Kidney tubule cell (primary cell): ENCODE measurements around the gene RAD51B.

Source experiments
- DNase-seq: peaks from one replicate; pipeline ENCODE4 v3.0.0-alpha.2; 2018; ENCODE audit warnings: low spot score

Gene RAD51B

GRCh38 chr14:68511129-68512047, 691.8 kb downstream of the RAD51B start:
- DNase-seq, result no peak

- DNase-seq, result no peak
These were observed 692.5 kb downstream of the RAD51B start for GRCh38 chr14:68512088-68512487.

GRCh38 chr14:68513137-68513536, 693.6 kb downstream of the RAD51B start:
- no peak for DNase-seq

DNA sequence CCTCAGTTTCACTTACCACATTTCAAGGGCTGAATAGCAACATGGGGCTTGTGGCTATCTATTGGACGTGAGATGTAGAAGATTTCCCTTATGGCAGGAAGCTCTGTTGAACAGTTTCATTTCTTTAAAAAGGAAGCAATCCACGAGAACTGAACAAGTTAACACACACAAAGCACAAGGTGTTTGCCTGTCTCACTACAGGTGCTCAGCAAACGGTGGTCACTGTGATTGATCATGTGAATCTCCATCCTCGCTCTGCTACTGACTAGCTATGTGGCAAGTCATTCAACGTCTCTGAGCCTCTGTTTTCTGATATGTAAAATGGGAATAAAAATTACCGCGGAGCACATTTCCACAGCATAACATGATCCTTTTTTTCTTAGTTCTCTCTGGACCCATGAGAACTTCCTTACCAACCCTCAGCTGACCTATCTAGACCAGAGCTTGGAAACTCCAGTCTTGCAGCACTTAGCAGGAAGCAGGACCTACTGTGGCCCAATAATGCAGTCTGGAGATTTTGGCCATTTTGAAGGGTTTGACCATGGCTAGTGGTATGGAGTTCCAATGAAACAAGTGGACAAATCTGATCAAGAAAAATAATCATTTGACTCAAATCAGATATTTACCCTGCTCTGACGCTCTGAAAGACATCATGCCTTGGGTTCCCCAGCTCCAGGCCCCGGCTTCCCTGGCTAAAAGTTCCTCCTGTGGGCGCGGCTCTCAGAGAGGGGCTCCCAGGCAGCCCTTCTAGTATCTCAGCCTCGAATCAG, 694.4 kb downstream of the RAD51B start:
- no peak for DNase-seq

- no peak for DNase-seq
These were observed 695.1 kb downstream of the RAD51B start for GRCh38 chr14:68514608-68515194.

DNA sequence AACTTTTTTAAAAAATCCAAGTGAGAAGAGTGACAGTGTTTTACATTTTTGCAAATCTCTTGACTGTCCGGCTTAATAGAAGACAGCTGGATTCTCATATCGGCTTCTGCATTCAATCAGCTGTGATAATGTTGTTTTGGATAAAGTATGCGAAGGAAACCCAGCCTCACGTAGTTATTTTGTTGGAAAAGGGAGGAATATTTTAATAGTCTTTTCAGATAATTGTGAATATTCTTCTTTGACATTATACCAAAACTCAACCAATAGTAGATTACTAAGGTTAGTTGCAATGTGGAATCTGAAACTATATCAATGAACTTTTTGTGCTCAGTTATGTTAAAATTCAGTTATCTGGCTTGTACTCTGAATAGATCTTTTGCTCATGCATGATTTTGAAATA, 696.8 kb downstream of the RAD51B start:
- no peak for DNase-seq

DNA sequence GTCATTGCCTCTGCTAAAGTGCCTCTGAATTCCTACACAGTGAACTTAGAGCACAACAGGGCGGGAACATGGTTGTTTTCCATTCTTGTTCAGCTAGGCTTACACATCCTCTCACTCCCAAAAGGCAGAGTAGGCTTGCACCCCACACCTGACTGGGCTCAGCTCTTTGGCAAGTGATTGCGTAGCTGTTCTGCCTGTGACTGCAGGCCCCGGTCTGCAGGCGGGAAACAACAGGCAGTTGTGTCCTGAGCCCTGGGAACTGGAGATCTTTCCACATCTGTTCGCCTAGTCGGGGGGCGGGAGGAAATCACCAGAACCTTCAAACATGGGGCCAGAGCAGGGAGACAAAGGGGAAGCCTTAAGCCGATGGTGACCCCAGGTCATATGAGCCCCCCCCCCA, 698.6 kb downstream of the RAD51B start:
- no peak for DNase-seq

DNA sequence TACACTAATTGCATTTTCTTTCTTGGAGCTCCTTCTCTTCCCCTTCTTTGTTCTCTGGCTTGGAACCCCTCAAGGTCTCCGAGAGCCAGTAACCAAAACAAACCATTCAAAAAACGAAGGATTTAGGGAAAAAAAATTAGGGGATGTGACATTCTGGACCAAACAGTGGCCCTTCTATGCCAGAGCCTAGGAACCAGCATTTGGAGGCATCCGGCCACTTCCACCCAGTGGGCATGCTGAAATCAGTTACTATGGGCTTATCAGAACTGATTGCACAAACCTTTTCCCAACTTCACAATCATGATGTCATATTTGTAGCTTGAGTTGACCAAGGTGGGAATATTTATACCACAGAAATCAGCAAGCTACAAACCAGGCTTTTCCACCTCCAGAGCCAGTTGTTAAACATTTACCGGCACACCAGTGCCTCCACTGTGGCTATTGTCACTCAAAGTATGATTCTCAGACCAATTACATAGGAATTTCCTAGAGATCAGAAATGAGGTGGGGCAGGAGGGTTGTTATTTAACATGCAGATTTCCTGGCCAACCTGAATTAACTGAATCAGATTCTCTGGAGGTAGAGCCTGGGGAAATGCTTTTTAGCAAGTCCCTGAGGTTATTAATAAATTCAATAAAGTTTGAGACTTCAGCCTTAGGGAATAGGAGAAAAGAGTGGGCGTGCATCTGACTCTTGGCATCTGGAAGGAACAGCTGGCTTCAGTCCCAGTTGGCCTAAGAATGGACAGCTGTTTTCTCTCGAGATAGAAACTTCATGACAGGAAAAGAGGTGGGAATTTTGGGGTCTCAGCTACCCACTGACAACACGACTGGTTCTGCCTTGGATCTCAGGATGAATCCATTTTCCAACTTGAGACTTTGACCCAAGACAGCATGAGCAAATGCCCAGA, 699.4 kb downstream of the RAD51B start:
- peak; percentile 89 for DNase-seq

- DNase-seq, result no peak
These were observed 700.1 kb downstream of the RAD51B start for GRCh38 chr14:68519671-68520187.

GRCh38 chr14:68520637-68521556, 701.3 kb downstream of the RAD51B start:
- DNase-seq, result peak; percentile 94

GRCh38 chr14:68521557-68521901, 702.0 kb downstream of the RAD51B start:
- DNase-seq, result no peak

DNA sequence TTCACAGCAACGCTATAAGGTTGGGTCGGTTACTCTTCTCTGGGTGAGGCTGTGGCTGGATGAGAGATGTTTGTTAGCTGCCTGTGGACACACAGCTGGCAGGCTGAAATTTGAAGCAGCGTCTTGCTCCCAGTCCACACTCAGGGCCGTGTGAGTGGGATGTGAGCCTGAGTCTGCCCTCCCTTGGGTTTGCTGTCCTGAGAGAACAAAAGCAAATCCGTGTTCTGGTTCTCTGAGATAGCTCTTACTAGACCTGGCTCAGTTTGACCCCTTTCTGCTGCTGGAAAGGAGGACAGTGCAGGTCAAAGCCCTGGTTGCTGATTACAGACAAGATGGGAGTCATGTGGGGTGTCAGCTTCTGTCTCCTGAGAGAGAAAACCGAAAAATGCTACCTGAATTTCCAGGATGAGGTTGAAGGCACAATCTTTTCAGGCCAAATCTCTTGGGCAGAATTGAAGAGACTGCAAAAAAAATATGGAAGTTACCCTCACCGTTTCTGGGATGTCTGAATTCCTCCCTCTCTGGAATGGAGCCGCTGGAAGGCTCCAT, 702.5 kb downstream of the RAD51B start:
- DNase-seq, result no peak

DNA sequence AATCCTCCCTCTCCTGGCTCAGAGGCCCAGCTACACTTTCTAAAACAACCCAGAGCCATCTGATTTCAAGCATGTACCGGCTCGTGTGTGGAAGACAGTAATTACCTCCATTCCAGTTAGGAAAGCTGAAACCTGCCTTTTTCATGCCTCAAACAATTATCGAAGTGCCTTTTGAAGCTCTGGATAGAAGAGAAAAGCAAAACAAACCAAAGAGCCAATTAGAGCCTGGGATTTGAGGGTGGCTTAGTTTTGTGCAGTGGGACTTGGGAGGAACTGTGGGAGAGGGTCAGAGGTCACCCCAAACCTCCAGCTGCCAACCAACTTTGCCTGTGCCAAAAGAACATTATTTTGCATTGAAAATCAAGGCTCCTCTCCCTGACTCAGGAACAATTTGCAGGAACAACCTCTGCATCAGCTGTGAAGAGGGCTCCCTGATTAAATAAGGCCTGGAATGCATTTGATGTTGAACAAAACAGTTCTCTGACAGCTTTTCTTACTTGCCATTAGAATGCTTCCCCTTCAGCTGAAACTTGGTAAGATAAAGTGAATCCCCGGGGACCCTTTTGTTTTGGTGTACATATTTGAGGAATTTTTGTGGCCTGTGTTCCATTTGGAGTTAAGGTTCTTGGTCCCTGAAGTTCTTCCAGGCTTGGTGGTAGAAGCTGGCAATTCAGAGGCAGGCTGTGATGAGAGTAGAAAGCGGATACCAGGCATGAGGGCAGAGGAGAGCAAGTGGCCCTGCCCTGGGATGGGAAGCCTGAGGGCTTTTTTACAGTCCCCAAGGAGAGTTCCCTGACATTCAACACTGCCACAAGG, 703.1 kb downstream of the RAD51B start:
- no peak for DNase-seq

GRCh38 chr14:68523326-68523610, 703.7 kb downstream of the RAD51B start:
- DNase-seq, result no peak

- DNase-seq, result peak; percentile 48
These were observed 704.6 kb downstream of the RAD51B start for GRCh38 chr14:68523989-68524725.

DNA sequence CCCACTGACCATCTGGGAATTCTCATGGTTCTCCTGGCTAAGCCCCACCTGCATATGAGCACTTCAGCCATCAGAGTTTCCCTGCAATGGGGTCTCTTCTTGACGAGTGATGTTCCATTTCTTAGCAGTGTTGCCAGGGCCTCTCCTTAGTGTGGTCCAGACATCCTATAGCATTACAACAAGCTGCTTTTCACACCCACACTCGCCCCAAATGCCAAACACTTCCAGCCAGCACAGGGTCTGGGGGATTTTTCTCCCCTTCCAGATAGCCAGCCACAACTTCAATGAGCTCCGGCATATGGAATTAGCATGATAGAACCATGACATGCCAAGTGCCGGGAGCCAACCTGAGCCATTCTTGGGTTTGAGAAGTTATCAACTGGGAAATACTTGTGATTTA, 705.9 kb downstream of the RAD51B start:
- DNase-seq, result no peak

GRCh38 chr14:68526512-68527091, 707.0 kb downstream of the RAD51B start:
- DNase-seq, result peak; percentile 90

DNA sequence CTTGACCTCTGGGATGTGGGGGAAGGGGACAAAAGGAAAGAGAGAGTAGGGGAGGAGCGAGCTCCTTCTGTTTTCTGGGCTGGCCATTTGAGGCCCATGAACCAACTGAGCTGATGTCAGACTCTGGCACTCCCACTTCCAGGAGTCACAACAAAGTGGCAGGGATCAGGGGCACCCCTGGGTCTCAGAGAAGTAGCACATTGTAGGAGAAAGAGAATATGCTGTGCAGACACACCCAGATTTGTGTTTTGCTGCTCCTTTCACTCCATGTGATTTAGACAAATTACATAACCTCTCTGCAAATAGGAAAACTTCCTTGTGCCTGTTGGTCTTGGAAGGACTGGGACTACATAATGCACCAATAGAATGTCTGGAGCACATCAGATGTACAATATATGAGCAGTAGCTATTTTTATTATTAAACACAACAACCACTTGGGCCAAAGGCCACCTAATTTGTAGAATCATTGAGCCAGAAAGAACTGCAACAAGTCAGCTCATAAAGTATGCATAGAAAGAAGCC, 707.8 kb downstream of the RAD51B start:
- DNase-seq, result peak; percentile 89
